Pancreas (tissue), 10 donors: ENCODE results near the gene ATXN1L. TPM values are rescaled to one million over a fixed set of nuclear protein-coding genes. Genes with fewer than 3 reads are reported as not detected.

ENCODE experiments used
- ATAC-seq, 4 donors: fragments of 200-7000 bp; cut with Tn5 transposase; one replicate each; pipeline versions ENCODE4 v1.8.0 to v1.9.1; 2020; ENCODE audit warnings: mild to moderate bottlenecking in 4 of 4, moderate library complexity in 4 of 4
- DNase-seq, 6 donors: peaks; one replicate each; pipeline ENCODE4 v3.0.0-alpha.2; 2020
- FAIRE-seq: peaks from 2 replicates; lab custom pipeline; 2012; peaks lifted over from hg19 to GRCh38; lab: Jason Lieb, UNC
- H3K27ac ChIP-seq, 4 donors: fragments of 200-600 bp; sonication (generic); 1 replicate in 3 of 4; 2 replicates in 1 of 4; pipeline versions ENCODE4 v1.5.0 to v1.8.0; 2020
- H3K27me3 ChIP-seq, 4 donors: fragments of 200-600 bp; one replicate each; pipeline ENCODE4 v1.8.0; 2021
- H3K36me3 ChIP-seq, 3 donors: fragments of 200-600 bp; sonication (generic) in 1 of 3; one replicate each; pipeline versions ENCODE4 v1.5.0 to v1.8.0; 2020 to 2021
- H3K4me1 ChIP-seq, 3 donors: fragments of 200-600 bp; one replicate each; pipeline ENCODE4 v1.8.0; 2021
- H3K4me3 ChIP-seq, 4 donors: fragments of 200-600 bp; sonication (generic) in 2 of 4; one replicate each; pipeline versions ENCODE4 v1.5.0 to v1.8.0; 2020 to 2021
- H3K9me3 ChIP-seq, 4 donors: fragments of 200-600 bp; one replicate each; pipeline ENCODE4 v1.8.0; 2021
- CTCF ChIP-seq, 4 donors: fragments of 200-600 bp; sonication (generic) in 3 of 4; IDR thresholded peaks; one replicate each; pipeline versions ENCODE4 v1.5.0 to v1.8.0; 2021; ENCODE audit warnings: antibody characterized with exemption in 4 of 4
- WGBS, 2 donors: extraction: QIAGEN DNeasy Blood & Tissue Kit; methylation state at CpG; one replicate each; pipeline ENCODE4 v1.1.7; 2013; 5-methylcytosine and 5-hydroxymethylcytosine counted together
- intact Hi-C, 3 donors: fragments of 100-400 bp; cut with DNase I; formaldehyde crosslinking; loops; one replicate each; pipeline versions ENCODE4 v1.11.1 to v1.14.2; 2022
- polyA plus RNA-seq, 2 donors: library from polyadenylated mRNA; stranded (reverse); fragments of 200-250 nt; gene quantifications; one replicate each; pipeline ENCODE4 v1.2.3, GENCODE V29; 2013
- total RNA-seq, 6 donors: library from RNA; stranded (reverse); fragmentation: NEBNext Ultra II Directional in 4 of 6; extraction: Animal tissue kit (Norgen Biotek cat#: 25700) in 4 of 6; gene quantifications; one replicate each; pipeline versions ENCODE4 v1.2.1 to v1.2.4, GENCODE V29; 2021 to 2023
- donor health status: healthy with polysubstance abuse.
- donor health status: DM: no; HTN: no; CAD: no; lungs with moderate emphysema.
- donor health status: DM: no; HTN: no; CAD: no.
- donor health status: control.
- donor health status: control.
- donor health status: Bipolar disorder and iron deficiency.
- donor health status: DM: yes; HTN: yes; CAD: no.
- donor health status: DM: no; HTN: no; CAD: no.
- donor health status: DM: no; HTN: no; CAD: no.
- donor health status: DM: yes; HTN: yes; CAD: no.

ATXN1L gene
- total and polyA plus RNA-seq, 8 donors: 5.5 to 17.4 (median 11.6) TPM

- peaks cover 0 to 7% (median 0%) of the 10 kb centered on the region in 3 donors for H3K4me1 ChIP-seq
- no peak overlapping the region for H3K4me3 ChIP-seq
- intact Hi-C loops: no loop called here
- H3K27ac ChIP-seq: no peak overlapping the region
- no peak for ATAC-seq
- peaks cover 5 to 25% (median 7%) of the 10 kb centered on the region in 3 donors for H3K36me3 ChIP-seq
- H3K27me3 ChIP-seq: no peaks in the 10 kb centered on the region
- no peak for TF ChIP-seq CTCF (IDR thresholded peaks at IDR 0.05)
- no peak for FAIRE-seq
- no peaks in the 10 kb centered on the region for H3K9me3 ChIP-seq
- DNase-seq: no peak
- WGBS, 2 donors: 92 to 94% methylated on average over 3 of the region's 3 CpGs
Measured at GRCh38 chr16:71852158-71852557, 6.4 kb downstream of the ATXN1L start.

GRCh38 chr16:71852561-71852960 lies 6.8 kb downstream of the ATXN1L start:
- Histone ChIP-seq H3K27me3 (no peaks in the 10 kb centered on the region), H3K27ac (no peak overlapping the region), H3K4me3 (no peak overlapping the region), H3K36me3 (peaks cover 5 to 25% (median 7%) of the 10 kb centered on the region in 3 donors), H3K9me3 (no peaks in the 10 kb centered on the region), H3K4me1 (peaks cover 0 to 5% (median 0%) of the 10 kb centered on the region in 3 donors)
- TF ChIP-seq CTCF (IDR thresholded peaks at IDR 0.05): no peak
- ATAC-seq (no peak), DNase-seq (no peak), FAIRE-seq (no peak)
- intact Hi-C loops: no loop called here
- WGBS, 2 donors: 98 to 100% methylated on average over 4 of the region's 4 CpGs

GRCh38 chr16:71853413-71853812 lies 7.6 kb downstream of the ATXN1L start:
- no peak overlapping the region for H3K4me3 ChIP-seq
- WGBS, 2 donors: 45% methylated on average over 4 of the region's 4 CpGs
- intact Hi-C loops: no loop called here
- H3K27ac ChIP-seq: no peak overlapping the region
- H3K4me1 ChIP-seq: peaks cover 0 to 5% (median under 1%) of the 10 kb centered on the region in 3 donors
- TF ChIP-seq CTCF (IDR thresholded peaks at IDR 0.05): no peak
- no peaks in the 10 kb centered on the region for H3K27me3 ChIP-seq
- no peak for DNase-seq
- FAIRE-seq: no peak
- H3K9me3 ChIP-seq: no peaks in the 10 kb centered on the region
- peaks cover 2 to 24% (median 7%) of the 10 kb centered on the region in 3 donors for H3K36me3 ChIP-seq
- peak in 3 of 4 donors; percentile 27 to 63 (median 34) for ATAC-seq

GRCh38 chr16:71854369-71854948 lies 8.7 kb downstream of the ATXN1L start:
- no peak for ATAC-seq
- intact Hi-C loops: no loop called here
- no peak for DNase-seq
- H3K27me3 ChIP-seq: no peaks in the 10 kb centered on the region
- WGBS, 2 donors: 81 to 84% methylated on average over 4 of the region's 4 CpGs
- no peak overlapping the region for H3K4me3 ChIP-seq
- H3K9me3 ChIP-seq: no peaks in the 10 kb centered on the region
- no peak for TF ChIP-seq CTCF (IDR thresholded peaks at IDR 0.05)
- peaks cover 5 to 9% (median 8%) of the 10 kb centered on the region in 3 donors for H3K4me1 ChIP-seq
- no peak for FAIRE-seq
- no peak overlapping the region for H3K27ac ChIP-seq
- H3K36me3 ChIP-seq: peaks cover 0 to 18% (median 7%) of the 10 kb centered on the region in 3 donors

- intact Hi-C loops: no loop called here
Measured at GRCh38 chr16:71855937-71856662, 10.3 kb downstream of the ATXN1L start.

More at GRCh38 chr16:71855937-71856662, 10.3 kb downstream of the ATXN1L start:
- DNase-seq (no peak), ATAC-seq (no peak), FAIRE-seq (no peak)
- H3K4me1 ChIP-seq: peaks cover 5 to 9% (median 8%) of the 10 kb centered on the region in 3 donors
- H3K9me3 ChIP-seq: no peaks in the 10 kb centered on the region
- 87 to 92% methylated on average over 5 of the region's 5 CpGs for WGBS, 2 donors
- H3K36me3 ChIP-seq: peaks cover 0 to 15% (median 7%) of the 10 kb centered on the region in 3 donors
- H3K27me3 ChIP-seq: no peaks in the 10 kb centered on the region
- TF ChIP-seq CTCF (IDR thresholded peaks at IDR 0.05): no peak
- no peak overlapping the region for H3K27ac ChIP-seq
- no peak overlapping the region for H3K4me3 ChIP-seq
